DOHH2 (cell line): ENCODE results near the gene NKX3-2.

Source experiments
- CTCF ChIP-seq: fragments of 200-600 bp; sonication (generic); IDR thresholded peaks from one replicate; pipeline ENCODE4 v1.5.1; 2014; ENCODE audit warnings: antibody characterized with exemption, mild to moderate bottlenecking, low read depth, low read length; ENCODE audit not compliant: poor library complexity, severe bottlenecking
- EZH2phosphoT487 ChIP-seq: fragments of 200-600 bp; sonication (generic); IDR thresholded peaks from 2 replicates; pipeline ENCODE4 v1.6.1; 2017; ENCODE audit warnings: borderline replicate concordance, mild to moderate bottlenecking, antibody characterized with exemption, low read length, moderate library complexity, mixed read lengths

DNA sequence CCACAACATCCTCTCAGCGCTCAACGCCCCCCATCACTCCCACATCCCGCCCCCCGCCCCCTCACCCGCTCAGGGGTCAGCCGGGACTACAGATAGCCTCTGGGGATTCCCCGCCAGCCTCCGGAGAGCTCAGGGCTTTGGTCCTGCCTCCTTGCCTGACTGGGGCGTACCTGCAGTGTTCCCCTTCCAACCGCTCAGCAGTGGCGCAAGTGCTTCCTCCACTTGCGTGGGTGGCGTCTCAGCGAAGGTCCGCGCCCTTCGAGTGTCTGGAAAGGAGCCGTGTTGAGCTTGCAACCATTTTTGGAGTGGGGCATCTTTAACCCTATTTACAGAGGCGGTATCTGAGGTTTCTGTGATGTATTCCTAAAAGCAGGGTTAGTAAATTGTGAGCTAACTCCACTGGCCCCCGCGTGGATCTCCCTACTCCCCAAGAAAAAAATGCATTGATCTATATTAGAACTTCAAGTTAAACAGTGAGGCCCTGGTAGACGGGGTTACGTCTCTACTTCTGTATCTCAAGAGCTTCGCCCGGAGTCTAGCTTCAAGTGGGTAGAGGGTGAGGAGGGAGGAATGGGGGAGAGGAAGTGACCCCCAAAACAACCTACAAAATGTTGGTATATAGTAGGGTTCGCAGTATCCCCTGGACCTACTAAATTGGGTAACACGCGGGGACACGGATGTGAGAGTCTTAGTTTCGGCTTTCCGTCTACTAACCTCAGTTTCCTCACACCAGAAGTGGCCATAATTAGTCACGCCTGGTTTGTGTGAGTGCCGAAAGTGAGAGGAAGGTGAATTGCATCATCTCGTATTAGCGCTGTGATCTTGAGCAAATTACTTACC is 16.1 kb downstream of the NKX3-2 start:
- TF ChIP-seq CTCF (no peak), EZH2phosphoT487 (peak; percentile 72; the same call in 1 of the 2 replicates)
